Left lung (tissue), 10 donors: ENCODE data around the gene BMPR1B. TPM values are rescaled to one million over a fixed set of nuclear protein-coding genes. Genes with fewer than 3 reads are reported as not detected.
"Not testable (repeated sequence)": the region's sequence is repeated elsewhere in the genome, so short reads cannot be mapped to it uniquely, and the experiment has no call there.

Experiments used
- ATAC-seq: fragments of 200-7000 bp; cut with Tn5 transposase; one replicate; pipeline ENCODE4 v1.9.1; 2020; ENCODE audit warnings: moderate library complexity
- DNase-seq, 4 donors: peaks; one replicate each; pipeline ENCODE4 v3.0.0-alpha.2; 2013 to 2020
- H3K27ac ChIP-seq, 2 donors: fragments of 200-600 bp; sonication (generic) in 1 of 2; one replicate each; pipeline versions ENCODE4 v1.5.0 to v1.8.0; 2020 to 2021
- H3K27me3 ChIP-seq, 2 donors: fragments of 200-600 bp; sonication (generic) in 1 of 2; one replicate each; pipeline versions ENCODE4 v1.5.0 to v1.8.0; 2020 to 2021
- H3K36me3 ChIP-seq, 2 donors: fragments of 200-600 bp; sonication (generic) in 1 of 2; one replicate each; pipeline versions ENCODE4 v1.5.0 to v1.8.0; 2020 to 2021
- H3K4me1 ChIP-seq, 2 donors: fragments of 200-600 bp; one replicate each; pipeline ENCODE4 v1.8.0; 2021
- H3K4me3 ChIP-seq, 2 donors: fragments of 200-600 bp; sonication (generic) in 1 of 2; one replicate each; pipeline versions ENCODE4 v1.5.0 to v1.8.0; 2020 to 2021; ENCODE audit warnings: mild to moderate bottlenecking in 1 of 2
- H3K9me3 ChIP-seq, 2 donors: fragments of 200-600 bp; sonication (generic) in 1 of 2; one replicate each; pipeline versions ENCODE4 v1.5.0 to v1.8.0; 2020 to 2021
- CTCF ChIP-seq, 2 donors: fragments of 200-600 bp; sonication (generic) in 1 of 2; IDR thresholded peaks; one replicate each; pipeline versions ENCODE4 v1.5.0 to v1.8.0; 2021; ENCODE audit warnings: antibody characterized with exemption in 2 of 2
- intact Hi-C, 2 donors: fragments of 100-400 bp; cut with DNase I; formaldehyde crosslinking; loops; one replicate each; pipeline versions ENCODE4 v1.11.2 to v1.14.2; 2022
- polyA plus RNA-seq, 6 donors: library from polyadenylated mRNA; unstranded; fragments of 120-200 nt; gene quantifications; one replicate each; pipeline ENCODE4 v1.2.1, GENCODE V29; 2013; ENCODE audit not compliant: insufficient read length in 6 of 6
- total RNA-seq, 2 donors: library from RNA; stranded (reverse); fragmentation: NEBNext Ultra II Directional; extraction: Animal tissue kit (Norgen Biotek cat#: 25700); gene quantifications; one replicate each; pipeline ENCODE4 v1.2.1, GENCODE V29; 2021
- donor health status: DM: no; HTN: yes; CAD: no.
- donor health status: DM: no; HTN: no; CAD: no.

BMPR1B gene
- total and polyA plus RNA-seq, 8 donors: 0.61 to 3.3 (median 1.1) TPM

- H3K4me1 ChIP-seq: no peaks in the 10 kb centered on the region
- TF ChIP-seq CTCF (IDR thresholded peaks at IDR 0.05): no peak
- ATAC-seq (no peak), DNase-seq (no peak)
- no peak overlapping the region for H3K4me3 ChIP-seq
- intact Hi-C loops: no loop called here
- H3K9me3 ChIP-seq: no peaks in the 10 kb centered on the region
- no peaks in the 10 kb centered on the region for H3K27me3 ChIP-seq
- no peaks in the 10 kb centered on the region for H3K36me3 ChIP-seq
- no peak overlapping the region for H3K27ac ChIP-seq
Observed at GRCh38 chr4:94834501-94834900, 76.7 kb downstream of the BMPR1B start.

DNA sequence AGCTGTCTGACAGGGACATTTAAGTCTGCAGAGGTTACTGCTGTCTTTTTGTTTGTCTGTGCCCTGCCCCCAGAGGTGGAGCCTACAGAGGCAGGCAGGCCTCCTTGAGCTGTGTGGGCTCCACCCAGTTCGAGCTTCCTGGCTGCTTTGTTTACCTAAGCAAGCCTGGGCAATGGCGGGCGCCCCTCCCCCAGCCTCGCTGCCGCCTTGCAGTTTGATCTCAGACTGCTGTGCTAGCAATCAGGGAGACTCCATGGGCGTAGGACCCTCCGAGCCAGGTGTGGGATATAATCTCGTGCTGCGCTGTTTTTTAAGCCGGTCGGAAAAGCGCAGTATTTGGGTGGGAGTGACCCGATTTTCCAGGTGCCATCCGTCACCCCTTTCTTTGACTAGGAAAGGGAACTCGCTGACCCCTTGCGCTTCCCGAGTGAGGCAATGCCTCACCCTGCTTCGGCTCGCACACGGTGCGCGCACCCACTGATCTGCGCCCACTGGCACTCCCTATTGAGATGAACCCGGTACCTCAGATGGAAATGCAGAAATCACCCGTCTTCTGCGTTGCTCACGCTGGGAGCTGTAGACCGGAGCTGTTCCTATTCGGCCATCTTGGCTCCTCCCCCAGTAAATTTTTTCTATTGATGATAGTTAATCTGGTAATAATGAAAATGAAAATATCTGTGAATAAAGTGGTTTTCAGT is 83.6 kb downstream of the BMPR1B start:
- ATAC-seq, H3K36me3 ChIP-seq, H3K9me3 ChIP-seq, intact Hi-C loops, DNase-seq, H3K4me3 ChIP-seq, H3K27me3 ChIP-seq, H3K4me1 ChIP-seq, H3K27ac ChIP-seq: not testable (repeated sequence)

GRCh38 chr4:94841864-94842221 is 84.1 kb downstream of the BMPR1B start:
- intact Hi-C loops: no loop called here
- Histone ChIP-seq H3K36me3 (no peaks in the 10 kb centered on the region), H3K9me3 (peaks cover 0 to 3% of the 10 kb centered on the region in 2 donors), H3K4me1 (no peaks in the 10 kb centered on the region), H3K27me3 (no peaks in the 10 kb centered on the region), H3K27ac (no peak overlapping the region), H3K4me3 (no peak overlapping the region)
- DNase-seq (no peak), ATAC-seq (no peak)
- no peak for TF ChIP-seq CTCF (IDR thresholded peaks at IDR 0.05)

- peaks cover 0 to 3% of the 10 kb centered on the region in 2 donors for H3K9me3 ChIP-seq
- no peak for TF ChIP-seq CTCF (IDR thresholded peaks at IDR 0.05)
- no peaks in the 10 kb centered on the region for H3K27me3 ChIP-seq
- H3K36me3 ChIP-seq: no peaks in the 10 kb centered on the region
- H3K4me3 ChIP-seq: no peak overlapping the region
- no peak for ATAC-seq
- DNase-seq: no peak
- no peak overlapping the region for H3K27ac ChIP-seq
- no peaks in the 10 kb centered on the region for H3K4me1 ChIP-seq
- intact Hi-C loops: no loop called here
Observed at GRCh38 chr4:94843216-94843615, 85.5 kb downstream of the BMPR1B start.

- H3K4me3 ChIP-seq: no peak overlapping the region
- peaks cover 0 to 3% of the 10 kb centered on the region in 2 donors for H3K9me3 ChIP-seq
- no peak for DNase-seq
- no peaks in the 10 kb centered on the region for H3K36me3 ChIP-seq
- no peak overlapping the region for H3K27ac ChIP-seq
- TF ChIP-seq CTCF (IDR thresholded peaks at IDR 0.05): no peak
- no peaks in the 10 kb centered on the region for H3K4me1 ChIP-seq
- intact Hi-C loops: no loop called here
- H3K27me3 ChIP-seq: no peaks in the 10 kb centered on the region
- ATAC-seq: no peak
Observed at GRCh38 chr4:94848326-94848725, 90.6 kb downstream of the BMPR1B start.

GRCh38 chr4:94849901-94850300 is 92.1 kb downstream of the BMPR1B start:
- no peak overlapping the region for H3K4me3 ChIP-seq
- DNase-seq (no peak), ATAC-seq (no peak)
- intact Hi-C loops: no loop called here
- H3K9me3 ChIP-seq: peaks cover 0 to 3% of the 10 kb centered on the region in 2 donors
- no peaks in the 10 kb centered on the region for H3K36me3 ChIP-seq
- no peaks in the 10 kb centered on the region for H3K4me1 ChIP-seq
- TF ChIP-seq CTCF (IDR thresholded peaks at IDR 0.05): no peak
- H3K27ac ChIP-seq: no peak overlapping the region
- no peaks in the 10 kb centered on the region for H3K27me3 ChIP-seq
